HEK293T (cell line): ENCODE measurements around the gene PTPRD.

Experiments
- ARNT ChIP-seq: fragments of 450-650 bp; IDR thresholded peaks from 2 replicates; pipeline ENCODE4 v1.6.1; 2017; ENCODE audit warnings: mild to moderate bottlenecking
- BHLHE40 ChIP-seq: fragments of 450-650 bp; IDR thresholded peaks from 2 replicates; pipeline ENCODE4 v1.6.1; 2016; ENCODE audit warnings: mild to moderate bottlenecking, moderate library complexity, borderline replicate concordance
- CTBP1 ChIP-seq: fragments of 450-650 bp; IDR thresholded peaks from 2 replicates; pipeline ENCODE4 v1.6.1; 2016; ENCODE audit warnings: borderline replicate concordance
- ELF4 ChIP-seq: fragments of 450-650 bp; IDR thresholded peaks from 2 replicates; pipeline ENCODE4 v1.6.1; 2017; ENCODE audit warnings: antibody characterized with exemption
- FOXA1 ChIP-seq: fragments of 450-650 bp; IDR thresholded peaks from 2 replicates; pipeline ENCODE4 v1.6.1; 2016; ENCODE audit warnings: mild to moderate bottlenecking
- FOXM1 ChIP-seq: fragments of 450-650 bp; IDR thresholded peaks from 2 replicates; pipeline ENCODE4 v1.6.1; 2017; ENCODE audit warnings: mild to moderate bottlenecking, borderline replicate concordance
- HDGF ChIP-seq: fragments of 450-650 bp; IDR thresholded peaks from 2 replicates; pipeline ENCODE4 v1.6.1; 2017; ENCODE audit warnings: antibody characterized with exemption, borderline replicate concordance
- LEF1 ChIP-seq: fragments of 450-650 bp; IDR thresholded peaks from 2 replicates; pipeline ENCODE4 v1.6.1; 2017; ENCODE audit warnings: mild to moderate bottlenecking, borderline replicate concordance
- NFRKB ChIP-seq: fragments of 450-650 bp; IDR thresholded peaks from 2 replicates; pipeline ENCODE4 v1.6.1; 2016; ENCODE audit warnings: mild to moderate bottlenecking, moderate library complexity
- SP1 ChIP-seq: fragments of 450-650 bp; IDR thresholded peaks from 2 replicates; pipeline ENCODE4 v1.6.1; 2017
- TARDBP ChIP-seq: fragments of 450-650 bp; IDR thresholded peaks from 2 replicates; pipeline ENCODE4 v1.6.1; 2016

GRCh38 chr9:9033022-9033421 is 1579.8 kb downstream of the PTPRD start:
- no peak for TF ChIP-seq SP1
- TF ChIP-seq NFRKB, result no peak
- TF ChIP-seq TARDBP, result no peak
- no peak for TF ChIP-seq ELF4
- no peak for TF ChIP-seq BHLHE40
- no peak for TF ChIP-seq HDGF
- no peak for TF ChIP-seq CTBP1
- TF ChIP-seq LEF1, result no peak
- no peak for TF ChIP-seq FOXM1
- TF ChIP-seq FOXA1, result no peak
- TF ChIP-seq ARNT, result no peak
